Measurements from ENCODE around the gene CDH4. TPM values are rescaled to one million over a fixed set of nuclear protein-coding genes. Genes with fewer than 3 reads are reported as not detected.

Gene CDH4
- total RNA-seq, 1 donor = 0.18 TPM

DNA sequence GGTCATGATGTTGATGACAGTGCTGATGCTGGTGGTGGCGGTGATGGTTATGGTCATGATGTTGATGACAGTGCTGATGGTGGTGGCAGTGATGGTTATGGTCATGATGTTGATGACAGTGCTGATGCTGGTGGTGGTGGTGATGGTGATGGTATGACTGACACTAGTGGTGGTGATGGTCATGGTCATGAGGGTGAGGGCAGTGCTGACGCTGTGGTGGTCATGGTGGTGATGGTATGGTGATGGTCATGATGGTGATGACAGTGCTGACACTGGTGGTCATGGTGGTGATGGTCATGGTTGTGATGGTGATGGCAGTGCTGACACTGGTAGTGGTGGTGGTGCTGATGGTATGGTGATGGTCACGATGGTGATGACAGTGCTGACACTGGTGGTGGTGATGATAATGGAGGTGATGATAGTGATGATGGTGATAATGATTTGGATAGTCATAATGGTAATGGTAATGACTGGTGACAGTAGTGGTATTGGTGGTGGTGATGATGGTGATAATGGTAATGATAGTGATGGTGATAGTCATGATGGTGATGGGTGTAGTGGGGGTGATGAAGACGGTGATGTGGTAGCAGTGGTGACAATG is 206.2 kb downstream of the CDH4 start:
- TF ChIP-seq, protein P1, sequence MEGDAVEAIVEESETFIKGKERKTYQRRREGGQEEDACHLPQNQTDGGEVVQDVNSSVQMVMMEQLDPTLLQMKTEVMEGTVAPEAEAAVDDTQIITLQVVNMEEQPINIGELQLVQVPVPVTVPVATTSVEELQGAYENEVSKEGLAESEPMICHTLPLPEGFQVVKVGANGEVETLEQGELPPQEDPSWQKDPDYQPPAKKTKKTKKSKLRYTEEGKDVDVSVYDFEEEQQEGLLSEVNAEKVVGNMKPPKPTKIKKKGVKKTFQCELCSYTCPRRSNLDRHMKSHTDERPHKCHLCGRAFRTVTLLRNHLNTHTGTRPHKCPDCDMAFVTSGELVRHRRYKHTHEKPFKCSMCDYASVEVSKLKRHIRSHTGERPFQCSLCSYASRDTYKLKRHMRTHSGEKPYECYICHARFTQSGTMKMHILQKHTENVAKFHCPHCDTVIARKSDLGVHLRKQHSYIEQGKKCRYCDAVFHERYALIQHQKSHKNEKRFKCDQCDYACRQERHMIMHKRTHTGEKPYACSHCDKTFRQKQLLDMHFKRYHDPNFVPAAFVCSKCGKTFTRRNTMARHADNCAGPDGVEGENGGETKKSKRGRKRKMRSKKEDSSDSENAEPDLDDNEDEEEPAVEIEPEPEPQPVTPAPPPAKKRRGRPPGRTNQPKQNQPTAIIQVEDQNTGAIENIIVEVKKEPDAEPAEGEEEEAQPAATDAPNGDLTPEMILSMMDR (IDR thresholded peaks at IDR 0.05; ENCODE audit: insufficient read depth, low read length) = no peak
- no peak overlapping the region for H3K4me3 ChIP-seq (ENCODE audit: low read depth, low read length)
- DNase-seq (ENCODE audit: low read depth) = no peak

DNA sequence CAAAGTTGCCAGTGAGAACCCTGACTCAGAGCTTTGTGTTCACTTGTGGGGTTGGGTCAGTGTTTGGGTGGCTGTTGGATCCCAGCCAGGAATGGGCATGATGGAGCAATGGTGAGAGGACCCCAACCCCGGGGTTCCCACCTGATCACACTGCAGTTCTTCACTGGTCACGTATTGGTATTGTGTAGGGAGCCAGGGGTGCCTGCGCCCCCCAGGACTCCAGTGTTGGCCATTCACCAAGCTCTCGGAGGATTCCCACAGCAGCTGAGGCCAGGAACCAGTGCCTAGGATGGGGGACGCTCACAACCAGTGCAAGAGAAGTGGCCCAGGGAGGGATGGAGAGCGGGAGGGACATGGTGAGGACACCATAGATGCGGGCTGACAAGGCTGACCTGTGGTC is 207.2 kb downstream of the CDH4 start:
- DNase-seq (ENCODE audit: low read depth) = no peak
- H3K4me3 ChIP-seq (ENCODE audit: low read depth, low read length) = no peak overlapping the region
- TF ChIP-seq, protein P1 (IDR thresholded peaks at IDR 0.05; ENCODE audit: insufficient read depth, low read length) = no peak

DNA sequence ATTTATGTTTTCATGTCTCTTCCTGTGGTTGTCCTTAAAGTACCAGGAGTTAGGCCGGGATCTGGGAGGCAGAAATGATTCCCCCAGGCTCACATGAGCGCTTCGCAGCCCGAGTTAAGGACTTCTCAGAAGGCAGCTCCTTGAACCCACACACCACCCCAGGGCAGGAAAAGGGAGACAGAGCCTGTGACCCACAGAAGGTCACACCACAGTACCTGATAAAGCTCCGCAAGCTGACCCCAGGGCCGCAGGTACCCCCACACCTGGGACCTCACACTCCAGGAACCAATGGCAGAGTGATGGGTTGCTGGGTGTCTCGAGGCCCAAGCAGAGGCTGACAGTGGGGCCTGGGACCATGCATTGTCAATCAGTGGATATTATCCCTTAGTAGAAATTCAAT is 207.6 kb downstream of the CDH4 start:
- H3K4me3 ChIP-seq (ENCODE audit: low read depth, low read length) = no peak overlapping the region
- no peak for DNase-seq (ENCODE audit: low read depth)

DNA sequence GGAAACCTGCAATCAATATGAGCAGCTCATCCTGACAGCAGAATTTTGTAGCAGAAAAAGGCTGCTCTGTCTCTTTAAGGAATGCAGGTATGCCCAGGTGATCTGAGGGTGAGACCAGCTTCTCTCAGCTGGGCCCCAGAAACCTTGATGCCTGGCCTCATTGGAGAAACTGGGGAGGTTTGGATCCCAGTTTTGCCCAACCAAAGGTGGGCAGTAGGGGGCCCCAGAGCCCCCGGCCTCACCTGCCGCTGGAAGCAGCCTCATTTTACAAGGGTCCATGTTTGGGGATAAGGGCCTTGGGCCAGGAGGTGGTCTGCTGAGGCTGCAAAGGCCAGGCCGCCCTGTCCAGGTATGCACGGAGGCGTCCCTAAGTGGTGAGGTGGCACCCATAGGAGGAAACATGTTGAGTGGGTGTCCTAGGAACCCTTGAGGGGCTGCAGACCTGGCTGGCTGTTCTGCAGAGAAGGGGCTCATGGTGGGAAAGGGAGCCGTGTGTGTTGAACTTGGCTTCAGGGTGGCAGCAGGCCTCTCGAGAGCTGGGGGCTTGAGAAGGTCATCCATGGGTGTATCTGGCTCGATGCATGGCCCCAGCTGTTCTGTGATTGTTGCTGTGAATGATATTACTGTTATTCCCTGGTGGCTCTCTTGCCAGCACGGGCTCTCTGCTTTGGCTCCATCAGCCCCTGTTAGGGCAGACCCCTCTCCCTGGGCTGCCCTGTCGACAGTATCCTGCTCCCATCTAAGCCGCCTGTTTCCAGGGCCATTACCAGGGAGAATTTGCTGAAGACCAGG is 208.4 kb downstream of the CDH4 start:
- no peak overlapping the region for H3K4me3 ChIP-seq (ENCODE audit: low read depth, low read length)
- DNase-seq (ENCODE audit: low read depth) = no peak
- TF ChIP-seq, protein P1 (IDR thresholded peaks at IDR 0.05; ENCODE audit: insufficient read depth, low read length) = no peak

More for the DNA sequence above, 207.6 kb downstream of the CDH4 start:
- TF ChIP-seq, protein P1 (IDR thresholded peaks at IDR 0.05; ENCODE audit: insufficient read depth, low read length) = no peak

DNA sequence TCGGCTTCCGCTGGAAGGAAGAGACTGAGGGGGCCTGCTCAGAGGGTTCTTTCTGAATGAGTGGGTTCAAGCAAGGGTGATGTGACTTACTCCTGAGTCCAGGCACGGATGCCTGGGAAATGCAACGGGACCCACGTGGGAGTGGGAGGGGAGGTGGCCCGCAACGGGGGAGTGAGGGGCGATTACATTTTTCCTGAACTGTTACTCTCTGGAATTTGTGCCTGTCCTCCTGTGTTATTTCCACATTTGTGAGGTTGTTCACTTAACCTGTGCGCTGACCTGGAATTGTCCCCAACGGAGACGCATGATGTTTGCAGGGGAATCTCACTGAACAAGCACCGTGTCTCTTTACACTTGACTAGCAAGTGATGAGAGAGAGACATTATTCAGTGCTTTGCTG is 209.4 kb downstream of the CDH4 start:
- no peak for DNase-seq (ENCODE audit: low read depth)
- no peak overlapping the region for H3K4me3 ChIP-seq (ENCODE audit: low read depth, low read length)
- TF ChIP-seq, protein P1 (IDR thresholded peaks at IDR 0.05; ENCODE audit: insufficient read depth, low read length) = no peak

DNA sequence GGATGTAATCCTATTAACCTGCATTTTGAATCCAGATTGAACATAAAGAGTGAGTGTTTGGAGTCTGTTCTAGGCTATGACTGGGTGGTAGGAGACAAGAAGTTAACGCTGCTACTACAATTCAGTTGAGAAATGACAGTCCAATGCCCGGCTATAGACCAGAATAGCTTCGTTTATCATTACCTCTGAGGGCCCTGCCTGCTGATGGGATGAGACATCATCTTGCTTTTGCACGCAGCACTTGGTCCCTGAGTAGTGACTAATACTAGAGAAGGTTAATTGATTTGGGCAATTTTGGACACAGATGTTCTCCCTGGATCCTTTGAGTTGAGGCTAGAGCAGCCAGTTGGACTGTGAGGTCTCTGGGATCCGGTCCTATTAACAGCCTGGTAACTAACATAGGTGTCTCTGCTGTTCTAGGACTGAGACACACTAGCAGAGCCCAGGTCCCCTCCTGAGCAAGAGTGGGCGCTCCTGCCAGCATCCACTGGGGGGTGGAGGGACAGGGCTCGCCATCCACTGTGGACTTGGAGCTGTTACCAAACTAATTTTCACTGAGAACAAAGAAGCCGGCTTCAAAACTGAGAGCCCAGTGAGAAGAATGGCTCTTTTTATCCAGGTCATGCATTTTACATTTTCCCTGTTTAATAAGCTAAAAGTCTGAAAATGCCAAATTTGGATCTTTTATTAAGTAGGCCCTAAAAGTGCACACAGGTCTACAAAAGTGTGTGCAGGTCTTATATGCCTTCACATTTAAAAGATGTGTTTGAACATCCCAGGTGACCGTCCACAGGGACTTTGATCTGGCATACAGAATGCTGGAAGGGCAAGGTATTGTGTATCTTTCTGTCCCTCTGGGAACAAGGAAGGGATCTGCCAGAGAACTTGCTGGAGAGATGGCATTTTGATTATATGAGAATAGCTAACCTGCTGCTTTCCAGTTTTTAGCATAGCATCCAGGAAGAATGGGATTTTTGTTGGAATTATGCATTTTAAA is 212.5 kb downstream of the CDH4 start:
- DNase-seq (ENCODE audit: low read depth) = no peak
- no peak overlapping the region for H3K4me3 ChIP-seq (ENCODE audit: low read depth, low read length)
- TF ChIP-seq, protein P1 (IDR thresholded peaks at IDR 0.05; ENCODE audit: insufficient read depth, low read length) = no peak
